CD4-positive, alpha-beta memory T cell (primary cell): Measurements from ENCODE around the gene DBF4B. TPM values are rescaled to one million over a fixed set of nuclear protein-coding genes. Genes with fewer than 3 reads are reported as not detected.

Experiments
- CTCF ChIA-PET: fragments of 350-600 bp; sonication (Branson Sonifier 250); formaldehyde crosslinking; loops from one replicate; lab custom pipeline; 2021; ENCODE audit warnings: inconsistent platforms; ENCODE audit not compliant: partially characterized antibody; lab: Charles Lee
- POLR2A ChIA-PET: fragments of 350-600 bp; sonication (Branson Sonifier 250); formaldehyde crosslinking; loops from one replicate; lab custom pipeline; 2021; ENCODE audit not compliant: partially characterized antibody; lab: Charles Lee
- DNase-seq, 5 donors: peaks; one replicate each; pipeline versions ENCODE4 v3.0.0 to v3.0.0-alpha.2; 2020 to 2022; ENCODE audit warnings: mixed read lengths in 1 of 5
- H3K27ac ChIP-seq: one replicate; pipeline ENCODE4 v1.7.0; 2013; ENCODE audit warnings: low read depth, low read length
- H3K27me3 ChIP-seq: 2 replicates; pipeline ENCODE4 v1.7.0; 2013; ENCODE audit warnings: mild to moderate bottlenecking, low read length, moderate library complexity; ENCODE audit not compliant: insufficient read depth
- H3K36me3 ChIP-seq: 2 replicates; pipeline ENCODE4 v1.7.0; 2013; ENCODE audit warnings: mild to moderate bottlenecking, low read length, moderate library complexity; ENCODE audit not compliant: insufficient read depth
- H3K4me1 ChIP-seq: 2 replicates; pipeline ENCODE4 v1.7.0; 2013; ENCODE audit warnings: mild to moderate bottlenecking, low read length, moderate library complexity; ENCODE audit not compliant: insufficient read depth
- H3K4me3 ChIP-seq, 2 donors: one replicate each; pipeline ENCODE4 v1.7.0; 2013; ENCODE audit warnings: low read length in 2 of 2, mild to moderate bottlenecking in 1 of 2
- H3K9me3 ChIP-seq, 2 donors: one replicate each; pipeline ENCODE4 v1.7.0; 2013; ENCODE audit warnings: low read length in 2 of 2, control low read depth in 1 of 2; ENCODE audit not compliant: control insufficient read depth in 1 of 2
- H3K27ac Mint-ChIP-seq, 7 donors: one replicate each; pipeline ENCODE4 v1.8.0; 2020 to 2021; ENCODE audit warnings: mixed read lengths in 7 of 7, mild to moderate bottlenecking in 6 of 7, inconsistent platforms in 3 of 7, moderate library complexity in 3 of 7
- H3K27me3 Mint-ChIP-seq, 2 donors: one replicate each; pipeline ENCODE4 v1.8.0; 2020 to 2021; ENCODE audit warnings: mixed read lengths in 2 of 2
- H3K36me3 Mint-ChIP-seq, 2 donors: one replicate each; pipeline ENCODE4 v1.8.0; 2020 to 2021; ENCODE audit warnings: mixed read lengths in 2 of 2, inconsistent platforms in 1 of 2, mild to moderate bottlenecking in 1 of 2
- H3K4me1 Mint-ChIP-seq, 4 donors: one replicate each; pipeline ENCODE4 v1.8.0; 2020 to 2021; ENCODE audit warnings: mixed read lengths in 4 of 4, mild to moderate bottlenecking in 1 of 4
- H3K4me3 Mint-ChIP-seq, 8 donors: one replicate each; pipeline ENCODE4 v1.8.0; 2020 to 2021; ENCODE audit warnings: mixed read lengths in 8 of 8, mild to moderate bottlenecking in 7 of 8, moderate library complexity in 6 of 8, inconsistent platforms in 3 of 8
- H3K9me3 Mint-ChIP-seq, 8 donors: one replicate each; pipeline ENCODE4 v1.8.0; 2020 to 2021; ENCODE audit warnings: mixed read lengths in 8 of 8, mild to moderate bottlenecking in 5 of 8, inconsistent platforms in 3 of 8, moderate library complexity in 1 of 8
- intact Hi-C: fragments of 100-400 bp; cut with micrococcal nuclease; formaldehyde crosslinking; loops from one replicate; pipeline ENCODE4 v1.15.1; 2023
- polyA plus RNA-seq, 2 donors: library from polyadenylated mRNA; unstranded; fragments of 300-500 nt; fragmentation: Illumina TruSeq; gene quantifications; one replicate each; pipeline ENCODE4 v1.2.3, GENCODE V29; 2021
- total RNA-seq, 2 experiments: library from RNA; stranded (reverse); gene quantifications; one replicate each; pipeline ENCODE4 v1.2.3, GENCODE V29; 2021

DBF4B gene
- total and polyA plus RNA-seq, 4 experiments from 2014 or later: 1.00 to 8.4 (median 8.1) TPM; not detected in 1

GRCh38 chr17:44772308-44773045 is 64.0 kb downstream of the DBF4B start:
- H3K27ac ChIP-seq: no peak overlapping the region
- no peaks in the 10 kb centered on the region for H3K36me3 Mint-ChIP-seq
- H3K27me3 ChIP-seq: no peaks in the 10 kb centered on the region
- no peak overlapping the region for H3K4me3 Mint-ChIP-seq
- H3K9me3 Mint-ChIP-seq: no peaks in the 10 kb centered on the region
- peak overlapping the region in 1 of 7 donors; percentile 51 for H3K27ac Mint-ChIP-seq
- no peak overlapping the region for H3K4me3 ChIP-seq
- ChIA-PET POLR2A (interaction anchor here (0.7 to 1.5 kb wide), 2 partner anchors 92 to 126 kb away, joined by 3 read pairs; no protein-coding TSS in a partner anchor), CTCF (interaction anchor here (0.6 to 11.7 kb wide), 2 partner anchors 54 to 91 kb away, joined by 4 to 263 read pairs; no protein-coding TSS in a partner anchor)
- no peak for DNase-seq
- H3K9me3 ChIP-seq: no peaks in the 10 kb centered on the region
- intact Hi-C loops: no loop called here
- H3K36me3 ChIP-seq: no peaks in the 10 kb centered on the region
- H3K27me3 Mint-ChIP-seq: peaks cover 4 to 10% of the 10 kb centered on the region in 2 donors
- H3K4me1 Mint-ChIP-seq: peaks cover 4 to 16% (median 4%) of the 10 kb centered on the region in 4 donors
- peaks cover 8% of the 10 kb centered on the region for H3K4me1 ChIP-seq

DNA sequence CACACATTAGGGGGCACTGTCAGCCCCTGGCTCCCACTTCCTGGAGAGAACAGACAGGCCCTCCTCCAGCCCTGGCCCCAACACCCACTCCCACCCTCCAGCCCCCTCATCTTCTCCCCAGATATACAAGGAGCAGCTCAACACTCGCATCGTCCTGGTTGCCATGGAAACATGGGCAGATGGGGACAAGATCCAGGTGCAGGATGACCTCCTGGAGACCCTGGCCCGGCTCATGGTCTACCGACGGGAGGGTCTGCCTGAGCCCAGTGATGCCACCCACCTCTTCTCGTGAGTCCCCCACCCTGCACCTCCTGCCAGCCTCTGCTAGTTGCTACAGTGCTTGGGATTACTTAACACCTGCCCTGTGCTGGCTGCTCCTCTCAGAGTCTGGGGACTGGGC is 64.7 kb downstream of the DBF4B start:
- intact Hi-C loops: no loop called here
- H3K27me3 ChIP-seq: no peaks in the 10 kb centered on the region
- no peaks in the 10 kb centered on the region for H3K9me3 ChIP-seq
- Mint-ChIP-seq H3K4me3 (no peak overlapping the region), H3K4me1 (peaks cover 4 to 16% (median 4%) of the 10 kb centered on the region in 4 donors), H3K27ac (no peak overlapping the region), H3K27me3 (peaks cover 4 to 10% of the 10 kb centered on the region in 2 donors), H3K9me3 (no peaks in the 10 kb centered on the region), H3K36me3 (no peaks in the 10 kb centered on the region)
- H3K27ac ChIP-seq: no peak overlapping the region
- H3K4me1 ChIP-seq: peaks cover 8% of the 10 kb centered on the region
- POLR2A ChIA-PET: interaction anchor here (0.7 to 1.5 kb wide), 2 partner anchors 92 to 126 kb away, joined by 3 read pairs; no protein-coding TSS in a partner anchor
- DNase-seq: no peak
- H3K36me3 ChIP-seq: no peaks in the 10 kb centered on the region
- CTCF ChIA-PET: interaction anchor here (0.6 to 11.7 kb wide), 2 partner anchors 55 to 90 kb away, joined by 4 to 263 read pairs; no protein-coding TSS in a partner anchor
- H3K4me3 ChIP-seq: no peak overlapping the region

DNA sequence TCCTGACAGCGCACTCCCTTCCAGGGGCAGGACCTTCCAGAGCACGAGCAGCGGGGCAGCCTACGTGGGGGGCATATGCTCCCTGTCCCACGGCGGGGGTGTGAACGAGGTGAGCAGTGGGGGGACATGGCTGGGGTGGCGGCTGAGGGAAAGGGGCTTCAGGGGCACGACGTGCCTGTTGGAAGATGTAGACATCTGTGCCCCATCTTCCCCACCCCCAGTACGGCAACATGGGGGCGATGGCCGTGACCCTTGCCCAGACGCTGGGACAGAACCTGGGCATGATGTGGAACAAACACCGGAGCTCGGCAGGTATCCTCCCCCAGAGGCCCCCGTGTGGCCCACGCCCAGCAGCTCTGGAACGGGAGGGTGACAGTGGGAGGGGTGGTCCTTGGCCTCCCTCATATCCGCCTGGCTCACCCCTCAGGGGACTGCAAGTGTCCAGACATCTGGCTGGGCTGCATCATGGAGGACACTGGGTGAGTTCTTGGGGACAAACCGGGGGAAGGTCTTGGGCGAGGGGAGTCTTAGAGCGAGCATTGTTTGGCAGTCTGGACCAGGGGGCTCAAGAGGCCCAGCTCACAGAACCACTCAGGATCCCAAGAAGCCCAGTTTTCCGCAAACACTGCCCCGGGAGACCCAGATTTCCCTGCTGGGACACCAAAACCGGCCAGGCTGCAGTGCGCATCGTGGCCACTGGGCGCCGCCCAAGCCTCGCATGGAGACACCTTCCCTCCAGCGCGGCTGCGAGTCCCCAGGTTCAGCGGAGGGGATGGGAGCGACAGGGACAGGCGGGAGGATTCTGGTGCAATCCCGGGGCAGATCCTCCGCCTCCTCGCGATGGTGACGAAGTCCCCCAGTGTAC is 66.0 kb downstream of the DBF4B start:
- H3K4me1 ChIP-seq: peaks cover 17% of the 10 kb centered on the region
- Mint-ChIP-seq H3K9me3 (no peaks in the 10 kb centered on the region), H3K36me3 (no peaks in the 10 kb centered on the region), H3K4me3 (peak overlapping the region; percentile 88 to 97 (median 90)), H3K27me3 (peaks cover 4 to 8% of the 10 kb centered on the region in 2 donors), H3K4me1 (peaks cover 5 to 21% (median 8%) of the 10 kb centered on the region in 4 donors), H3K27ac (peak overlapping the region; percentile 66 to 89 (median 84))
- H3K9me3 ChIP-seq: no peaks in the 10 kb centered on the region
- peak; percentile 80 to 85 (median 82) for DNase-seq
- CTCF ChIA-PET: interaction anchor here (0.7 to 11.7 kb wide), 7 partner anchors 22 to 361 kb away, joined by 3 to 263 read pairs (median 3); partner anchors contain the start of genes ACBD4 and HIGD1B
- peak overlapping the region; percentile 57 to 73 for H3K4me3 ChIP-seq
- H3K27me3 ChIP-seq: no peaks in the 10 kb centered on the region
- peak overlapping the region; percentile 30 for H3K27ac ChIP-seq
- no peaks in the 10 kb centered on the region for H3K36me3 ChIP-seq
- intact Hi-C loops: loop anchor here (1.0 to 5.0 kb wide), 9 partner anchors 91 to 423 kb away; partner anchors contain the start of genes C1QL1, EFTUD2, NMT1 and PLCD3
- POLR2A ChIA-PET: interaction anchor here (1.1 to 1.6 kb wide), 5 partner anchors 28 to 247 kb away, joined by 3 to 6 read pairs (median 5); no protein-coding TSS in a partner anchor

DNA sequence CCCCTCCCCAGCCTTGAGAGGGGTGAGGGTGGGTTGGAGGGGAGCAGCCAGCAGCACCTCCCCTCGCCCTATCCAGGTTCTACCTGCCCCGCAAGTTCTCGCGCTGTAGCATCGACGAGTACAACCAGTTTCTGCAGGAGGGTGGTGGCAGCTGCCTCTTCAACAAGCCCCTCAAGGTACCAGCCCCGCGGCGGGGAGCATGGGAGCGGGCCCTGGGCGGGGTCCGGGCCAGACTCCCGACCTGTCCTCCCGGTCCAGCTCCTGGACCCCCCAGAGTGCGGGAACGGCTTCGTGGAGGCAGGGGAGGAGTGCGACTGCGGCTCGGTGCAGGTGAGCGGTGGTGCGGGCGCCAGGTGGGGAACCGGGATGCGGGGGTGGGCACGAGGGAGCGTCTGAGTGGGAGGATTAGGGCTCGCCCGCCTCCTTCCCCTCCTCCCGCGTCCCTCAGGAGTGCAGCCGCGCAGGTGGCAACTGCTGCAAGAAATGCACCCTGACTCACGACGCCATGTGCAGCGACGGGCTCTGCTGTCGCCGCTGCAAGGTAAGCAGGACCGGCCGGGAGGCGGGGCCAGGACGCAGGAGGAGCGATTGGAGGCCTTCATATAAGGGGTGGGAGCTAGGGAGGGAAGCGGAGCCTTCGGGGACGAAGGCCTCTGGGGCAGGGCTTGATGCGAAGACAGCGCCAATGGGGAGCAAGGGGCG is 66.8 kb downstream of the DBF4B start:
- Histone ChIP-seq H3K27ac (peak overlapping the region; percentile 30), H3K4me3 (peak overlapping the region; percentile 57 to 73), H3K36me3 (no peaks in the 10 kb centered on the region), H3K9me3 (no peaks in the 10 kb centered on the region), H3K27me3 (no peaks in the 10 kb centered on the region), H3K4me1 (peaks cover 18% of the 10 kb centered on the region)
- peak; percentile 94 to 99 (median 96) for DNase-seq
- Mint-ChIP-seq H3K4me3 (peak overlapping the region; percentile 88 to 97 (median 90)), H3K27me3 (peaks cover 4 to 8% of the 10 kb centered on the region in 2 donors), H3K27ac (peak overlapping the region; percentile 72 to 89 (median 84)), H3K9me3 (no peaks in the 10 kb centered on the region), H3K36me3 (no peaks in the 10 kb centered on the region), H3K4me1 (peaks cover 5 to 21% (median 9%) of the 10 kb centered on the region in 4 donors)
- intact Hi-C loops: loop anchor here (1.0 to 5.0 kb wide), 9 partner anchors 90 to 422 kb away; partner anchors contain the start of genes C1QL1, EFTUD2, NMT1 and PLCD3
- ChIA-PET POLR2A (interaction anchor here (0.7 to 1.6 kb wide), 10 partner anchors 27 to 286 kb away, joined by 3 to 6 read pairs (median 4); partner anchors contain the start of gene EFTUD2), CTCF (interaction anchor here (0.7 to 11.7 kb wide), 11 partner anchors 22 to 360 kb away, joined by 3 to 263 read pairs (median 4); partner anchors contain the start of gene ACBD4)

DNA sequence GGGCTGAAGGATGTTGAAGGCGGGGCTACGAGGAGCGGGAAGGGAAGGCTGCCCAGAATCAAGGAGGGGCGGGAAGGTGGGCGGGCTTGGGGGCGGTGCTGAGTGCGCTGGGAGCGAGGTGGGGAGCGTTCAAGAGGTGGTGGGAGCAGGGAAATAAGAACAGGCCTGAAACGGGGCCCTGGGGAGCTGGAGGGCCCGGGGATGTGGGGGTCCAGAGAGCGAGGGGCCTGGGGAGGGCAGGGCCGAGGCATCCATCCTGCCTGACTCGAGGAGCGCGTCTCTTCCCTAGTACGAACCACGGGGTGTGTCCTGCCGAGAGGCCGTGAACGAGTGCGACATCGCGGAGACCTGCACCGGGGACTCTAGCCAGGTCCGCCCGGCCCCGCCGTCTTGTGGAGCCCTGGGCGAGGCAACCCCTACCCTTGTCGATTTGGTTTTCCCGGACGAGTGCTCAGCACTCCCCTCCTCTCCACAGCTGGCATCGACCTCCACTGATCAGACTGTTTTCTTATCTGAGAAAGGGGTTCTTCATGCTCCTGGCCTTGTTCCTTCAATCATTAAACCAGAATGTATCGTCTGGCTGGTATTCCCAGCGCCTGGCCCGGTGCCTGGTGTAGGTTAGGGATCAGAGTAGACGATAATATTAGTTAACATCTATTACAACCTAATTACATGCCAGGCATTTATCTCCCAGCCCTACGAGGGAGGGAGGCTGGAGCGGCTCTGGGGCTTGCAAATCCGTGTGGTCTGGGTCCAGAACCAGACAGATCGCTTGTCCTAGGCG is 67.6 kb downstream of the DBF4B start:
- intact Hi-C loops: loop anchor here (1.0 to 5.0 kb wide), 9 partner anchors 89 to 421 kb away; partner anchors contain the start of genes C1QL1, EFTUD2, NMT1 and PLCD3
- ChIA-PET CTCF (interaction anchor here (0.7 to 11.7 kb wide), 13 partner anchors 18 to 359 kb away, joined by 3 to 263 read pairs (median 4); partner anchors contain the start of gene ACBD4), POLR2A (interaction anchor here (0.7 to 1.6 kb wide), 9 partner anchors 27 to 286 kb away, joined by 3 to 6 read pairs (median 5); partner anchors contain the start of gene EFTUD2)
- Mint-ChIP-seq H3K27me3 (peaks cover 1 to 6% of the 10 kb centered on the region in 2 donors), H3K4me3 (peak overlapping the region; percentile 88 to 97 (median 90)), H3K36me3 (no peaks in the 10 kb centered on the region), H3K9me3 (no peaks in the 10 kb centered on the region), H3K4me1 (peaks cover 5 to 21% (median 9%) of the 10 kb centered on the region in 4 donors), H3K27ac (peak overlapping the region; percentile 68 to 87 (median 80))
- no peak for DNase-seq
- Histone ChIP-seq H3K9me3 (no peaks in the 10 kb centered on the region), H3K4me3 (peak overlapping the region; percentile 47 to 73), H3K27ac (peak overlapping the region; percentile 27), H3K4me1 (peaks cover 18% of the 10 kb centered on the region), H3K27me3 (no peaks in the 10 kb centered on the region), H3K36me3 (no peaks in the 10 kb centered on the region)
